ENCODE results near the gene TMPRSS13.

GRCh38 chr11:117903505-117904382 is 25.5 kb downstream of the TMPRSS13 start:
- TF ChIP-seq CTCF (conservative IDR thresholded peaks at IDR 0.05; ENCODE audit: low read length) (no peak), EZH2phosphoT487 (IDR thresholded peaks at IDR 0.05; ENCODE audit: borderline replicate concordance, low read depth, low read length) (no peak)

All from OCI-LY7 (cell line).